ENCODE results near the gene SEMA6C.
"Not testable (repeated sequence)": the region's sequence is repeated elsewhere in the genome, so short reads cannot be mapped to it uniquely, and the experiment has no call there.

The SEMA6C gene

GRCh38 chr1:151128800-151129199, 17.6 kb downstream of the SEMA6C start:
- Histone ChIP-seq H3K27ac (ENCODE audit: low read depth, low read length) (no peak overlapping the region), H3K9me3 (ENCODE audit: insufficient read depth, low read depth, low read length) (no peaks in the 10 kb centered on the region), H3K4me1 (ENCODE audit: insufficient read depth, low read length) (peaks cover 11% of the 10 kb centered on the region), H3K27me3 (ENCODE audit: insufficient read depth, low read length) (peaks cover 23% of the 10 kb centered on the region), H3K4me3 (ENCODE audit: low read length) (no peak overlapping the region), H3K9ac (ENCODE audit: low read depth, low read length) (no peak overlapping the region), H3K36me3 (ENCODE audit: insufficient read depth, low read length) (no peaks in the 10 kb centered on the region)
- 84% methylated on average over 6 of the region's 6 CpGs for WGBS

GRCh38 chr1:151124763-151125403, 21.5 kb downstream of the SEMA6C start:
- H3K4me1 ChIP-seq (ENCODE audit: insufficient read depth, low read length): peaks cover 8% of the 10 kb centered on the region
- H3K9me3 ChIP-seq (ENCODE audit: insufficient read depth, low read depth, low read length): no peaks in the 10 kb centered on the region
- 40% methylated on average over 2 of the region's 5 CpGs for WGBS
- H3K9ac ChIP-seq (ENCODE audit: low read depth, low read length): no peak overlapping the region
- H3K27ac ChIP-seq (ENCODE audit: low read depth, low read length): no peak overlapping the region
- no peak overlapping the region for H3K4me3 ChIP-seq (ENCODE audit: low read length)
- H3K27me3 ChIP-seq (ENCODE audit: insufficient read depth, low read length): no peaks in the 10 kb centered on the region
- H3K36me3 ChIP-seq (ENCODE audit: insufficient read depth, low read length): no peaks in the 10 kb centered on the region

GRCh38 chr1:151113877-151114276, 32.6 kb downstream of the SEMA6C start:
- H3K9me3 ChIP-seq (ENCODE audit: insufficient read depth, low read depth, low read length): no peaks in the 10 kb centered on the region
- WGBS: 94% methylated on average over 5 of the region's 5 CpGs

DNA sequence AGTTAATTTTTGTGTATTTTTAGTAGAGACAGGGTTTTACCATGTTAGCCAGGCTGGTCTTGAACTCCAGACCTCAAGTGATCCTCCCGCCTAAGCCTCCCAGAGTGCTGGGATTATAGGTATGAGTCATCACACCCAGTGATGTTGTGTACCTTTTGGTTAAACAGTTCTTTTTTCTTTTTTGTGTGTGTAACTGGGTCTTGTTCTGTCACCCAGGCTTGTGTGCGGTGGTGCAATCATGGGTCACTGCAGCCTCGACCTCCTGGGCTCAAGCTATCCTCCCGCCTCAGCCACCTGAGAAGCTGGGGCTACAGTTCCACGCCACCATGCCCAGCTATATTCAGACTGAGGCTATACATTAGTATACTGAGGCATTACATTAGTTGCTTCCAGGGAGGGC, 38.1 kb downstream of the SEMA6C start:
- Histone ChIP-seq H3K4me1 (ENCODE audit: insufficient read depth, low read length) (no peaks in the 10 kb centered on the region), H3K4me3 (ENCODE audit: low read length) (no peak overlapping the region), H3K27me3 (ENCODE audit: insufficient read depth, low read length) (no peaks in the 10 kb centered on the region), H3K9ac (ENCODE audit: low read depth, low read length) (no peak overlapping the region), H3K36me3 (ENCODE audit: insufficient read depth, low read length) (no peaks in the 10 kb centered on the region), H3K9me3 (ENCODE audit: insufficient read depth, low read depth, low read length) (no peaks in the 10 kb centered on the region), H3K27ac (ENCODE audit: low read depth, low read length) (no peak overlapping the region)
- WGBS: 84% methylated on average over 5 of the region's 5 CpGs

More at GRCh38 chr1:151113877-151114276, 32.6 kb downstream of the SEMA6C start:
- Histone ChIP-seq H3K9ac (ENCODE audit: low read depth, low read length) (no peak overlapping the region), H3K4me3 (ENCODE audit: low read length) (no peak overlapping the region), H3K4me1 (ENCODE audit: insufficient read depth, low read length) (no peaks in the 10 kb centered on the region), H3K27ac (ENCODE audit: low read depth, low read length) (no peak overlapping the region), H3K27me3 (ENCODE audit: insufficient read depth, low read length) (no peaks in the 10 kb centered on the region), H3K36me3 (ENCODE audit: insufficient read depth, low read length) (no peaks in the 10 kb centered on the region)

- H3K4me3 ChIP-seq (ENCODE audit: low read length): no peak overlapping the region
- no peak overlapping the region for H3K9ac ChIP-seq (ENCODE audit: low read depth, low read length)
- no peaks in the 10 kb centered on the region for H3K9me3 ChIP-seq (ENCODE audit: insufficient read depth, low read depth, low read length)
- WGBS: 86% methylated on average over 2 of the region's 2 CpGs
- no peaks in the 10 kb centered on the region for H3K36me3 ChIP-seq (ENCODE audit: insufficient read depth, low read length)
- no peaks in the 10 kb centered on the region for H3K4me1 ChIP-seq (ENCODE audit: insufficient read depth, low read length)
- no peaks in the 10 kb centered on the region for H3K27me3 ChIP-seq (ENCODE audit: insufficient read depth, low read length)
- H3K27ac ChIP-seq (ENCODE audit: low read depth, low read length): no peak overlapping the region
These were observed 39.5 kb downstream of the SEMA6C start for GRCh38 chr1:151106894-151107293.

- Histone ChIP-seq H3K4me3 (ENCODE audit: low read length) (no peak overlapping the region), H3K9ac (ENCODE audit: low read depth, low read length) (no peak overlapping the region), H3K36me3 (ENCODE audit: insufficient read depth, low read length) (no peaks in the 10 kb centered on the region), H3K4me1 (ENCODE audit: insufficient read depth, low read length) (no peaks in the 10 kb centered on the region), H3K27me3 (ENCODE audit: insufficient read depth, low read length) (no peaks in the 10 kb centered on the region), H3K9me3 (ENCODE audit: insufficient read depth, low read depth, low read length) (no peaks in the 10 kb centered on the region), H3K27ac (ENCODE audit: low read depth, low read length) (no peak overlapping the region)
These were observed 41.8 kb downstream of the SEMA6C start for GRCh38 chr1:151104630-151105029.

GRCh38 chr1:151098126-151098525, 48.3 kb downstream of the SEMA6C start:
- Histone ChIP-seq H3K9ac (ENCODE audit: low read depth, low read length) (no peak overlapping the region), H3K27ac (ENCODE audit: low read depth, low read length) (no peak overlapping the region), H3K4me1 (ENCODE audit: insufficient read depth, low read length) (no peaks in the 10 kb centered on the region), H3K27me3 (ENCODE audit: insufficient read depth, low read length) (no peaks in the 10 kb centered on the region), H3K4me3 (ENCODE audit: low read length) (no peak overlapping the region), H3K36me3 (ENCODE audit: insufficient read depth, low read length) (no peaks in the 10 kb centered on the region), H3K9me3 (ENCODE audit: insufficient read depth, low read depth, low read length) (no peaks in the 10 kb centered on the region)
- 79% methylated on average over 1 of the region's 1 CpG for WGBS

GRCh38 chr1:151097426-151097825, 49.0 kb downstream of the SEMA6C start:
- H3K4me1 ChIP-seq (ENCODE audit: insufficient read depth, low read length); H3K4me3 ChIP-seq (ENCODE audit: low read length); H3K27me3 ChIP-seq (ENCODE audit: insufficient read depth, low read length); H3K36me3 ChIP-seq (ENCODE audit: insufficient read depth, low read length); H3K27ac ChIP-seq (ENCODE audit: low read depth, low read length); H3K9me3 ChIP-seq (ENCODE audit: insufficient read depth, low read depth, low read length); H3K9ac ChIP-seq (ENCODE audit: low read depth, low read length): not testable (repeated sequence)
- WGBS: 89% methylated on average over 6 of the region's 6 CpGs

- no peaks in the 10 kb centered on the region for H3K36me3 ChIP-seq (ENCODE audit: insufficient read depth, low read length)
- no peak overlapping the region for H3K4me3 ChIP-seq (ENCODE audit: low read length)
- peaks cover 6% of the 10 kb centered on the region; the same call in 1 of the 2 replicates for H3K4me1 ChIP-seq (ENCODE audit: insufficient read depth, low read length)
- H3K27ac ChIP-seq (ENCODE audit: low read depth, low read length): no peak overlapping the region
- no peaks in the 10 kb centered on the region for H3K9me3 ChIP-seq (ENCODE audit: insufficient read depth, low read depth, low read length)
- no peak overlapping the region for H3K9ac ChIP-seq (ENCODE audit: low read depth, low read length)
- H3K27me3 ChIP-seq (ENCODE audit: insufficient read depth, low read length): no peaks in the 10 kb centered on the region
- 91% methylated on average over 4 of the region's 4 CpGs for whole genome bisulfite sequencing
These were observed 60.4 kb downstream of the SEMA6C start for GRCh38 chr1:151085953-151086559.

Measured in HUES64 (cell line).